PC-9 (cell line): ENCODE measurements around the gene MAPK8IP3.

Source experiments
- CTCF ChIP-seq: fragments of 200-600 bp; sonication (generic); conservative IDR thresholded peaks from 2 replicates; pipeline ENCODE4 v1.6.1; 2017; ENCODE audit warnings: mixed run types, antibody characterized with exemption, mild to moderate bottlenecking, moderate library complexity
- EZH2 ChIP-seq: fragments of 200-600 bp; sonication (generic); IDR thresholded peaks from 2 replicates; pipeline ENCODE4 v1.8.0; 2017; ENCODE audit warnings: antibody characterized with exemption, low read depth

GRCh38 chr16:1775846-1776671 is 70.1 kb downstream of the MAPK8IP3 start:
- TF ChIP-seq CTCF: no peak
- no peak for TF ChIP-seq EZH2
